A549 (cell line): Measurements from ENCODE around the gene RET.

Experiments
- CTCF ChIP-seq: fragments of >200 bp; sonication (Bioruptor Twin); formaldehyde crosslinking; IDR thresholded peaks from 3 replicates; pipeline ENCODE4 v1.5.1; 2016
- FOSB ChIP-seq: fragments of 250-450 bp; sonication (Bioruptor Pico); IDR thresholded peaks from 2 replicates; pipeline ENCODE4 v1.5.0; 2020; ENCODE audit warnings: mild to moderate bottlenecking, moderate library complexity
- HMGXB4 ChIP-seq: fragments of 250-450 bp; sonication (Bioruptor Pico); IDR thresholded peaks from 2 replicates; pipeline ENCODE4 v1.5.0; 2021; ENCODE audit warnings: mild to moderate bottlenecking, moderate library complexity, borderline replicate concordance
- MAX ChIP-seq: IDR thresholded peaks from 2 replicates; pipeline ENCODE4 v1.6.1; 2012
- POLR2A ChIP-seq: IDR thresholded peaks from 2 replicates; pipeline ENCODE4 v1.6.1; 2012; ENCODE audit warnings: mild to moderate bottlenecking, low read length
- RAD21 ChIP-seq, 2 experiments: fragments of >200 bp in 1 of 2; sonication (Bioruptor Twin) in 1 of 2; formaldehyde crosslinking in 1 of 2; IDR thresholded peaks in 1 of 2; conservative IDR thresholded peaks in 1 of 2; 2 replicates in 1 of 2; 3 replicates in 1 of 2; pipeline ENCODE4 v1.6.1; 2012 to 2018; ENCODE audit warnings: inconsistent platforms in 1 of 2
- REST ChIP-seq: fragments of 200-600 bp; sonication (generic); IDR thresholded peaks from 2 replicates; pipeline ENCODE4 v1.6.1; 2016; ENCODE audit warnings: antibody characterized with exemption, mild to moderate bottlenecking, moderate library complexity
- RNF2 ChIP-seq: fragments of 200-600 bp; sonication (generic); IDR thresholded peaks from 2 replicates; pipeline ENCODE4 v1.6.1; 2016; ENCODE audit warnings: low read depth, mild to moderate bottlenecking, antibody characterized with exemption, moderate library complexity, borderline replicate concordance
- SMC3 ChIP-seq: fragments of >200 bp; sonication (Bioruptor Twin); formaldehyde crosslinking; IDR thresholded peaks from 3 replicates; pipeline ENCODE4 v1.6.1; 2018; ENCODE audit warnings: inconsistent platforms

GRCh38 chr10:43090188-43090587 is 13.3 kb downstream of the RET start:
- no peak for TF ChIP-seq POLR2A
- TF ChIP-seq MAX = no peak
- no peak for TF ChIP-seq SMC3
- TF ChIP-seq FOSB (CRISPR knock-in tag) = no peak
- no peak for TF ChIP-seq RNF2
- no peak for TF ChIP-seq HMGXB4 (CRISPR knock-in tag)
- TF ChIP-seq REST = no peak
- no peak for TF ChIP-seq CTCF
- TF ChIP-seq RAD21 (conservative IDR thresholded peaks at IDR 0.05 in 1 of 2, IDR thresholded peaks at IDR 0.05 in 1 of 2) = no peak
